Embryonic facial prominence (tissue), 1 donor: ENCODE data around the gene TRAF3IP1.
"Not testable (repeated sequence)": the region's sequence is repeated elsewhere in the genome, so short reads cannot be mapped to it uniquely, and the experiment has no call there.

Source experiments
- DNase-seq: peaks from one replicate; pipeline ENCODE4 v3.0.0-alpha.2; 2016; ENCODE audit errors: extremely low spot score

The TRAF3IP1 gene

DNA sequence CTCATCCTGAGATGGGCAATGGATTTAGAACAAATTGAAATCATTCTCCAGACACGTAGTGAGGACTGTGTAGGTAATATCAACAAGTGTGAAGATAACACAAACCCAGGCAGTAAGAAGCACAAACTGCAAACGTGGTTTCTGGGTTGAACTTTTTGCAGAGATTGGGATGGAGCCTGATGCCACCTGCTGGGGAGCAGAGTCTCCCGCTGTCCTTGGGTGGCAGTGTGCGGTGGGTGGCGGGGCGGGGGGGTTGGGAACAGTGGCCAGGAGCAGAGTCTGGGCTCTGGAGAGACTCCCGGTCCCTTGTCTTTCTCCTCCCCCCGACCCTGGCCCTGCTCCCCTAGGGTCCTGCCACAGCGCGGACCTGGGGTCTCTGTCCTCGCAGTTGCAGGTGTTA is 19.5 kb downstream of the TRAF3IP1 start:
- DNase-seq: no peak

GRCh38 chr2:238341536-238341935 is 21.2 kb downstream of the TRAF3IP1 start:
- no peak for DNase-seq

GRCh38 chr2:238344035-238344434 is 23.7 kb downstream of the TRAF3IP1 start:
- no peak for DNase-seq

DNA sequence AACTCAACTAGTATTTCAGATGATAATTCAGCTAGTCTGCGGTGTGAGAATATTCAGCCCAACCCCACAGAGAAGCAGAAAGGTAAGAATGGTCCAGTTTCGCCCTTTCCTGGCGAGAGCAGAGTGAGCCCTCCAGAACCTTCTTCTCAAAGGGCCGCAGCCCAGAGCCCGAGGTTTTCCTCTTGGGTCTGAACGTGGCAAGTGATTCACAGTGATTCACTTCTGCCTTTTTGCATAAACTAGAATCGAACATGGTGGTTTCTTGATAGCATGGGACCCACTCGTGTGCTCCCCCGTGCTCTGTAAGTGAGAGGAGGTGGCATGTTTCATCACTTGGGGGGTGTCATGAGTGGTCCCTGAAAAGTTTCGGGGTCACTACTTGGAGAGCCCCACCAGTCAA is 24.2 kb downstream of the TRAF3IP1 start:
- DNase-seq: no peak

- DNase-seq: no peak
These were observed 25.1 kb downstream of the TRAF3IP1 start for GRCh38 chr2:238345297-238345968.

- DNase-seq: no peak
These were observed 26.2 kb downstream of the TRAF3IP1 start for GRCh38 chr2:238346544-238346943.

- no peak for DNase-seq
These were observed 30.0 kb downstream of the TRAF3IP1 start for GRCh38 chr2:238350150-238350897.

- no peak for DNase-seq
These were observed 31.0 kb downstream of the TRAF3IP1 start for GRCh38 chr2:238351315-238351714.

DNA sequence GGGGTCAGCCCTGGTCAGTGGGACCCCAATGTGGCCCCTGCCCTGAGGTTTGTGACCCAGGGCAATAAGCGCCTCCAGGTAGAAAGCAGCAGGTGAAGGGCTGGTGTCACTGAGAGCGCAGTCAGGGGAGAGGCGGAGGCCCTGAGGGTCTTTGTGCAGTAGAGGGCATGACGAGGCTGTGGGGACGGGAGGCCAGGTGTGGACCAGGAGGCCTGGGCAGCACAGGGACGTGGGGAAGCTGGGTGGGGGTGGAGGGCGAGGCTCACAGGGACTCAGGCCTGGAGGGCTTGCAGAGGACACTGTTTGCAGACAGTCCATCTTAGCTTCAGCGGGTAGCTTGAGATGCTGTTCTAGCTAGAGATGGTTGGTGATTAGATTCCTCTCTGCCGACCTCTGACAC is 32.0 kb downstream of the TRAF3IP1 start:
- DNase-seq: no peak

DNA sequence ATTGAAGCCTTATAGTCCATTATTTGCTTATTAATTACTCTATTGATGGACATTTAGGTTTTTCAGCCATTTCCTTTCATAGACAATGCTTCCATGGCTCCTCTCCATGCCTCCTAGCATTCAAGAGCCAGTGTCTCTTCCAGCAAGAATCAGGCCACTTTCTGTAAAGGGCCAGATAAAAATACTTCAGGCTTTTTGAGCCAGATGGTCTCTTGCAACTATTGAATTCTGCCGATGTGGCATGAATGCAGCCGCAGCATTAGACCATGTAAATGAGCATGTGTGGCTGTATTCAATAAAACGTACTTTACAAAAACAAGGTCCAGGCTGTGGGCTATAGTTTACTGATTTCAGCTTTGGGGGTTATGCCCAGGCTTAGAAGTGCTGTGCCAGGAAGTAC is 38.5 kb downstream of the TRAF3IP1 start:
- DNase-seq: no peak

GRCh38 chr2:238359403-238359802 is 39.1 kb downstream of the TRAF3IP1 start:
- DNase-seq: no peak

- no peak for DNase-seq
These were observed 41.6 kb downstream of the TRAF3IP1 start for GRCh38 chr2:238361877-238362276.

DNA sequence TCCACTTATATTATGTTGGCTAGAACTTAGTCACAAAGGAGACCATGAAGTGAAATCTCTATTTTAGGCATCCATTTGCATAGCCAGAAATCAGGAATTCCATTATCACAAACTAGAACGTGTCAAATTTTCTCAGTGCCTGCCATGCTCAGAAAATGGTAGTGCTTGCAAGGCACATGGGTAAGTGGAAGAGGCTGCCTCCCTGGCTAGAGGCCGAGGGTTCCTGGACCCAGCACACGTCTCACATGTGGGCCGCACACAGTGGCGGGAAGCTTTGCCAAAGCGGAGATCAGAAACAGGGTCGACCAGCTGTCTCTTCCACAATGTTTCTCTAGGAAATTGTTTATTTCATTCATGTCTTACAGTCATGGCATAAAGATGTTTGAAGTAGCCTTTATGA is 42.3 kb downstream of the TRAF3IP1 start:
- no peak for DNase-seq

DNA sequence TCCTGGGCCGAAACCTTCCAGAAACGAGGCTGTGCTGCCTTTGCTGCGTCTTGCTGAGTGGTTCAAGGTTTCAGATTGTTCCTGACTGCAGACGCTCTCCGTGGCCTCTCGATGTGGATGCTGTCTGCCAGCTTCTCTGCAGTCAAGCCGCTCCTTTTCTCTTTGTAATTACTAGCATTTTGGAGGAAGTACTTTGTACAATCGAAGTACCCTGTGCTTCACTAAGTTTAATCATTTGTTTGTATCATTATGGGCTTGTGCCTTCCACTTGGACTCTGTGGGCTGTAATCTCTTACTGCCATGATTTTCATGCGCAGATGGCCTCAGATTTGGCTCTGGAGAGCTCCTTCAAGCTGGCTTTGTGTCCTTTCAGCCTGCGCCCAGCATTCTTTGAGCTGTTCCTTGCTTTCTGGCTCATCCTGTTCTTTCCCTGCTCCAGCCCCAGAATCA is 49.3 kb downstream of the TRAF3IP1 start:
- no peak for DNase-seq

DNA sequence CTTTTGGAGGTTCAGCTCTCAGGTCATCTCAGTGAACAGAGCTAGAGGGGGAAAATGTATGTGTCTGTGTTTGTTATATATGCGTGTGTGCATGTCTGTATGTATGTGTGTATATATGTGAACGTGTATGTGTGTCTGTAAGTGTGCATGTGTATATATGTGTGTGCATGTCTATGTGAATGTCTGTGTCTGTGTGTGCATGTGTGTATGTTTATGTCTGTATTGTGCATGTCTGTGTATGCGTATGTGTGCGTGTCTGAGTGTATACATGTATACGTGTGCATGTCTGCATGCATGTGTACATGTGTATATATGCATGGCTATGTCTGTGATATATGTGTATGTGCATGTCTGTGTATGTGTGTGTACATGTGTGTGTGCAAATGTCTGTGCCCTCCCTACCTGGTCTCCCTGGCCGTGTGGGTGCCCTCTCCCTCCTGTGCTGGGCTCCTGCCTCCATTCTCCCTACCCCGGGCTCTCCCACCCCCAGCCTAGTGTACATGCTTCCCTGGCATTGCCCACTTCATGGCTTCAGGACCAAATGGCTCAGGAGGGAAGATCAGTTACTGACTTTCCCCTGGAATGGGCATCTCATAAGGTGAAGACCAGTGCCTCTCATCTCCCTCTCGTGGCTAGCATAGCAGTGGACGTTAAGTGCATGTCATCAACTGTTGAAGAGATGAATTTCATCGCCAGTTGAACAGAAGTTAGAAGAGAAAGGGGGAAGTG is 49.9 kb downstream of the TRAF3IP1 start:
- no peak for DNase-seq

GRCh38 chr2:238370823-238371372 is 50.6 kb downstream of the TRAF3IP1 start:
- DNase-seq: peak; percentile 76

DNA sequence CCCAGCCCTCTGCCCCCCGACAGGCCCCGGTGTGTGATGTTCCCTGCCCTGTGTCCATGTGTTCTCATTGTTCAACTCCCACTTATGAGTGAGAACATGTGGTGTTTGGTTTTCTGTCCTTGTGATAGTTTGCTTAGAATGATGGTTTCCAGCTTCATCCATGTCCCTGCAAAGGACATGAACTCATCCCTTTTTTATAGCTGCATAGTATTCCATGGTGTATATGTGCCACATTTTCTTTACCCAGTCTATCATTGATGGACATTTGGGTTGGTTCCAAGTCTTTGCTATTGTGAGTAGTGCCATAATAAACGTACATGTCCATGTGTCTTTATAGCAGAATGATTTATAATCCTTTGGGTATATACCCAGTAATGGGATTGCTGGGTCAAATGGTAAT is 52.0 kb downstream of the TRAF3IP1 start:
- not testable (repeated sequence) for DNase-seq

DNA sequence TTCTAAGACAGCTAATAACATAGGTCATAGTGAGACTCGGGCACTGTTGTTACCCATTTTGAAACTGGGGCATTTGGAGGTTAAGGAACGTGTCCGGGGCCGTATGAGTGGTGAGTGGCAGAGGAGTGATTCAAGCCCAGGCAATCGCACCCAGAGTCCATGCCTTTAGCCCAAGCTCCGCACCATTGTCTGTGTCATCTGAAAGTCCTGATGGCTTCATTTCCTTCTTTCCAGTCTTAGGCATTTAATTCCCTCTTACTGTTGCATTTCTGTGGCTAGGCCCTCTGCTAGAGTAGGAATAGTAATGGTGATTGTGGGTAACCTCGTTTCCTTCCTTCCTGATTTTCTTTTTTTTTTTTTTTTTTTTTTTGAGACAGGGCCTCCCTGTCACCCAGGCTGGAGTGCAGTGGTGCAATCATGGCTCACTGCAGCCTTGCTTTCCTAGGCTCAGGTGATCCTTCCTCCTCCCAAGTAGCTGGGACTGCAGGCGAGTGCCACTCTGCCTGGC is 56.6 kb downstream of the TRAF3IP1 start:
- DNase-seq: no peak

- no peak for DNase-seq
These were observed 58.1 kb downstream of the TRAF3IP1 start for GRCh38 chr2:238378230-238379095.

- no peak for DNase-seq
These were observed 58.9 kb downstream of the TRAF3IP1 start for GRCh38 chr2:238379096-238379810.

- DNase-seq: no peak
These were observed 60.0 kb downstream of the TRAF3IP1 start for GRCh38 chr2:238380336-238380735.
